ENCODE measurements around the gene TPCN2. TPM values are rescaled to one million over a fixed set of nuclear protein-coding genes. Genes with fewer than 3 reads are reported as not detected.

TPCN2 gene
- total RNA-seq, 6 experiments from 2014 or later = 10.7 to 27.2 (median 15.6) TPM

DNA sequence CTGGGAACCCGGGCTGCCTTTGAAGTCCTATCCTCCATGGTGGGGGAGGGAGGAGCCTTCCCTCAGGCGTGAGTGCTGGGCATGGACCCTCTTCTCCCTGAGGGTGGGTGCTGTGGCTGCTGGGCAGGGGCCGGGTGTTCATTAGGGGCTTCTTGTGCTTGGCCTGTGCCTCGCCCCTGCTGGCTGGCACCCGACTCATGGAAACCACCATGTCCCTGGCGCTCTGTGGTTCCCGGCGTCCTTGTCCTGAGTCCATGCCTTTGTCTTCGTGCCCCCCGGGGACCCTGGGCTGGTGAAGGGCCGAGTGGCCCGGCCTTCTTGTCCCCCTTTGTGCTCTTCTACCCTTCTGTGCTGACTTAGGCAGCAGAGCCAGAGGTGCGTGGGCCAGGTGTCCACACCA, 23.2 kb downstream of the TPCN2 start:
- no peak overlapping the region for H3K4me3 ChIP-seq
- no peak overlapping the region for H3K27ac ChIP-seq
- intact Hi-C loops (cut with DNase I) = no loop called here
- H3K9me3 ChIP-seq = no peaks in the 10 kb centered on the region
- peaks cover 0 to 44% (median 6%) of the 10 kb centered on the region in 4 donors for H3K36me3 ChIP-seq
- ATAC-seq (peak in 1 of 4 donors; percentile 9), DNase-seq (no peak)
- H3K27me3 ChIP-seq = no peaks in the 10 kb centered on the region
- 89% methylated on average over 6 of the region's 13 CpGs for WGBS (ENCODE audit: insufficient coverage, low coverage, low lambda C conversion rate, missing lambda C conversion rate)
- no peaks in the 10 kb centered on the region for H3K4me1 ChIP-seq
- TF ChIP-seq, protein P1, sequence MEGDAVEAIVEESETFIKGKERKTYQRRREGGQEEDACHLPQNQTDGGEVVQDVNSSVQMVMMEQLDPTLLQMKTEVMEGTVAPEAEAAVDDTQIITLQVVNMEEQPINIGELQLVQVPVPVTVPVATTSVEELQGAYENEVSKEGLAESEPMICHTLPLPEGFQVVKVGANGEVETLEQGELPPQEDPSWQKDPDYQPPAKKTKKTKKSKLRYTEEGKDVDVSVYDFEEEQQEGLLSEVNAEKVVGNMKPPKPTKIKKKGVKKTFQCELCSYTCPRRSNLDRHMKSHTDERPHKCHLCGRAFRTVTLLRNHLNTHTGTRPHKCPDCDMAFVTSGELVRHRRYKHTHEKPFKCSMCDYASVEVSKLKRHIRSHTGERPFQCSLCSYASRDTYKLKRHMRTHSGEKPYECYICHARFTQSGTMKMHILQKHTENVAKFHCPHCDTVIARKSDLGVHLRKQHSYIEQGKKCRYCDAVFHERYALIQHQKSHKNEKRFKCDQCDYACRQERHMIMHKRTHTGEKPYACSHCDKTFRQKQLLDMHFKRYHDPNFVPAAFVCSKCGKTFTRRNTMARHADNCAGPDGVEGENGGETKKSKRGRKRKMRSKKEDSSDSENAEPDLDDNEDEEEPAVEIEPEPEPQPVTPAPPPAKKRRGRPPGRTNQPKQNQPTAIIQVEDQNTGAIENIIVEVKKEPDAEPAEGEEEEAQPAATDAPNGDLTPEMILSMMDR (IDR thresholded peaks at IDR 0.05) = no peak
- no peak for TF ChIP-seq POLR2A (IDR thresholded peaks at IDR 0.05)

DNA sequence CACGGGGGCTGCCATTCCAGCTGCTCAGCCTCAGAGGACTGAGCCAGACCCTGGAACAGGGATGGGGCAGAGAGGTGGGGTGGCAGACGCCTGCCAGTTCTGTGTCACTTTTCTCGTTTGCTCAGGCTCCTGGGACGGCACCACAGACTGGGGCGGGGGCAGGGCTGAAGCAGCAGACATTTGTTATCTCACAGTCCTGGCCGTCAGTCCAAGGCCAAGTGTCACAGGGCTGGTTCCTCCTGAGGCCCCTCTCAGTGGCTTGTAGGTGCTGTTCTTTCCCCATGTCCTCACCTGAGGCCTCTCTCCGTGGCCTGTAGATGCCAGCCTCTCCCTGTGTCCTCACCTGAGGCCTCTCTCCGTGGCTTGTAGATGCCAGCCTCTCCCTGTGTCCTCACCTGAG, 24.7 kb downstream of the TPCN2 start:
- intact Hi-C loops (cut with DNase I) = no loop called here
- H3K9me3 ChIP-seq = no peaks in the 10 kb centered on the region
- no peaks in the 10 kb centered on the region for H3K4me1 ChIP-seq
- peaks cover 0 to 49% (median 8%) of the 10 kb centered on the region in 4 donors for H3K36me3 ChIP-seq
- TF ChIP-seq POLR2A (IDR thresholded peaks at IDR 0.05) = no peak
- TF ChIP-seq, protein P1 (IDR thresholded peaks at IDR 0.05) = no peak
- WGBS (ENCODE audit: insufficient coverage, low coverage, low lambda C conversion rate, missing lambda C conversion rate) = 100% methylated on average over 1 of the region's 8 CpGs
- peak in 1 of 4 donors; percentile 7 for ATAC-seq
- no peaks in the 10 kb centered on the region for H3K27me3 ChIP-seq
- H3K27ac ChIP-seq = no peak overlapping the region
- no peak overlapping the region for H3K4me3 ChIP-seq
- no peak for DNase-seq

DNA sequence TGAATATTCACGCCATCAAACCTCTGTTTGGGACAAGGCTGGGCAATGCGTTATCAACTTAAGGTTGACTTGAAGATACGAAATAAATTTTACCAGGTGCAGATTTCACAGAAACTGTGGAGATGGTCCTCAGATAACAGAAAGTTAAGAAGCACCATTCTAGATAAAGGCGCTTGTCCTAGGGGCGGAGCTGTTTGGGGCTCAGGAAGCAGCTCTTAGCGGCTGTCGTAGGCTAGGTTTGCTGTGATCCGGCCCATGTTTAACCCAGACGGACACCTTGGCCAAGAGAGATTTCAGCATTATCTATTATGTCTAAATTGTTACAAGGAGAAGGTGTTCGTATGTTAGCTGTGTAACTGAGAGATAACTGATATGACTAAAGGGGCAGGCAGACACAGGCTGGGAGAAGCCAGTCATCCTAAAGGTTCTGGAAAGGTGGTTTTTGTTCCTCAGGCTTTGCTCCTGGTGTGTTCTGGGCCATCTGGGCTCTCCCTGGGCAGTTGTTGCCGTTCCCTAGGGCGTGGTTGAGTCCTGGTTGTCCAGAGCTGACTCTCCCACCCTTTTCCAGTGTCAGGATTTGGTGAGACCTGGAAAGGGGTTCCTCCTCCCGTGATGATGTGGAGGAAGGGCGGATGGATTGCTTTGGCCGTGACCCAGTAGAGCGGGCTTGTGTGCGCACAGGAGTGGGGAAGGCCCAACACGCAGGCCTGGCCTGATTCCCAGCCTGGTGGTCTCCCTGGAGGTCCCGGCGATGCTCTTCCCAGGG, 25.8 kb downstream of the TPCN2 start:
- intact Hi-C loops (cut with DNase I) = no loop called here
- Histone ChIP-seq H3K27ac (no peak overlapping the region), H3K27me3 (no peaks in the 10 kb centered on the region), H3K9me3 (no peaks in the 10 kb centered on the region), H3K36me3 (peaks cover 0 to 60% (median 11%) of the 10 kb centered on the region in 4 donors), H3K4me3 (no peak overlapping the region), H3K4me1 (no peaks in the 10 kb centered on the region)
- ATAC-seq (no peak), DNase-seq (no peak)
- no peak for TF ChIP-seq POLR2A (IDR thresholded peaks at IDR 0.05)
- TF ChIP-seq, protein P1 (IDR thresholded peaks at IDR 0.05) = no peak
- WGBS (ENCODE audit: insufficient coverage, low coverage, low lambda C conversion rate, missing lambda C conversion rate) = 87% methylated on average over 8 of the region's 20 CpGs

DNA sequence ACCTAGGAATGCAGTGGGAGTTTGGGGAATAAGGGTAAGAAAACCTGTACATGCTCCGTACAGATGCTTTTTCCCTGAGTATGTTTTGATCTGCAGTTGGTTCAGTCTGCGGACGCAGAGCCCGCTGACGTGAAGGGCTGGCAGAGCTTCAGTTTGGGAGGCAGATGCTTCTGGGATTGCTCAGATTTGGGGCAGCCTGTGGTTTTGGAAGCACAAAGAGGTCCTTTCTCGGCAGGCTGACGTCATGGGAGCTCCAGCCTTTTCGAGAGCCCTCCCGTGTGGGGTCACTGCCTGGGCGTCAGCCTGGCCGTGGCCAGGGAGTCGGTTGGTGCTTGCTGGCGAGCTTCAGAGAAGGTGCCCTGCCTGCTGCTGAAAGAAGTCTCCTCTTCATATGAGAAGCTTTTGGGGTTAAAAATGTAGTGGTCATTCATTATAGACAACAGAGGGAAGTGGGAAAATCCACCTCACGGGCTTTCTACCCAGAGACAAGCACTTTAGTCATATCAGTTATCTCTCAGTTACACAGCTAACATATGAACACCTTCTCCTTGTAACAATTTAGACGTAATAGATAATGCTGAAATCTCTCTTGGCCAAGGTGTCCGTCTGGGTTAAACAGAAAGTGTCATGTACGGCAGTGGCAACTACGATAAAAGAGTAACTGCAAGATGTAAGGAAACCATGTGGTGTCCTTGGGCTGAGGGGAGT, 26.8 kb downstream of the TPCN2 start:
- no peak overlapping the region for H3K27ac ChIP-seq
- 74% methylated on average over 10 of the region's 18 CpGs for WGBS (ENCODE audit: insufficient coverage, low coverage, low lambda C conversion rate, missing lambda C conversion rate)
- intact Hi-C loops (cut with DNase I) = no loop called here
- no peaks in the 10 kb centered on the region for H3K27me3 ChIP-seq
- H3K4me1 ChIP-seq = no peaks in the 10 kb centered on the region
- TF ChIP-seq, protein P1 (IDR thresholded peaks at IDR 0.05) = no peak
- TF ChIP-seq POLR2A (IDR thresholded peaks at IDR 0.05) = no peak
- no peak for DNase-seq
- H3K36me3 ChIP-seq = peaks cover 0 to 64% (median 7%) of the 10 kb centered on the region in 4 donors
- H3K9me3 ChIP-seq = no peaks in the 10 kb centered on the region
- H3K4me3 ChIP-seq = no peak overlapping the region
- no peak for ATAC-seq
